Urothelium cell line (cell line): ENCODE data around the gene TELO2.

Experiments used
- DNase-seq: peaks from one replicate; pipeline ENCODE4 v3.0.0; 2011; ENCODE audit warnings: low spot score, mixed read lengths
- FAIRE-seq: peaks from 2 replicates; lab custom pipeline; 2011; peaks lifted over from hg19 to GRCh38; lab: Jason Lieb, UNC

TELO2 gene

DNA sequence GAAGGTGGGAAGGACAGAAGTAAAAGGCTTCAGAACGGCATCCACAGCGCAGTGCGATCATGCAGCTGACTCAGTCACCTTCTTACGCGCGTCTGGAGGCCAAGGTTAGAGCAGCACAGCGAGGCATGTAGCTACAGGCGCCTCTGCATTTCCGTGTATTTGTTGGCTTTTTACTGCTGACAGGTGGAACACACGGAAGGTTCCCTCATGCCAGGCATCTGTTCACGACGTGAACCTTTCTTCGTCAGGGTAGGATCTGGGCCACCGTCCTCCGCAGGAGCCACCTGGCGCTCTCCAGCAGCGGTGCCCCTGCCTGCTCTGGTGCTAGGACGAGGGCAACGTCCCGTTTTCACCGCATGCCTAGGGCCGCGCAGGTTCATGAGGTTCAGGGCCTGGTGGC, 55.6 kb downstream of the TELO2 start:
- DNase-seq (no peak), FAIRE-seq (no peak)

DNA sequence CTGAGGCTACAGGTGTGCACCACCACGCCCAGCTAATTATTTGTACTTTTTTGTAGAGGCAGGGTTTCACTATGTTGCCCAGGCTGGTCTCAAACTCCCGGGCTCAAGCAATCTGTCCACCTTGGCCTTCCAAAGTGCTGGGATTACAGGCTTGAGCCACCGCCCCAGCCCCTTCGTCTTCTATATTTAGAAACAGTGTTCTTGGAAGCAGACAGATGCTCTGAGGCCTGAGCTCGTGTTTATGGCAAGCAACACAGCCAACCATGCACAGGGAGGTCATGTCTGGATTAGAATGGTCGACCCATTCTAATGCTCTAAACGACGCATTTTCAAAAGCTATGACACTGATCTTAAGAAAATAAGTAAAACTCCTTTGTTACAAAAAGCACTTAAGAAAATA, 56.9 kb downstream of the TELO2 start:
- FAIRE-seq (no peak), DNase-seq (no peak)

DNA sequence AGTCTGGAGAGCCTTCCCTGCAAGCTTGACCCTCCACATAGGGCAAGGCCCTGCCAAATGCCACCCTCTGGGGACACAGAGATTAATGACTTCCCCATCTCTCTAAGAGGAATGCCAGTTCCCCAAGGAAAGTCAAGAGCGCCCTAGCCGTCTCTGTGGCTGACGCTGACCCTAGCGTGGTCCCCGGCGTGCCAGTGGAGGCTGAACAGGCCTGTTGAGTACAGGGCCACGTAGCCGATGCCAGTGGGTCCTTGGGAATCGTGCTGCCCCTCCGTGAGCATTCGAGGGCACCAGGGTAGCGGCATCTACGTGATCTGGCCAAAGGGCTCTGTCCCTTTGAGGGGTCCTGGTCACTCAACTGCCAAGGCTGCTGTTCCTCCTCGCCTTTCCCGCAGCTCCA, 57.5 kb downstream of the TELO2 start:
- peak; percentile 32 for FAIRE-seq
- no peak for DNase-seq

DNA sequence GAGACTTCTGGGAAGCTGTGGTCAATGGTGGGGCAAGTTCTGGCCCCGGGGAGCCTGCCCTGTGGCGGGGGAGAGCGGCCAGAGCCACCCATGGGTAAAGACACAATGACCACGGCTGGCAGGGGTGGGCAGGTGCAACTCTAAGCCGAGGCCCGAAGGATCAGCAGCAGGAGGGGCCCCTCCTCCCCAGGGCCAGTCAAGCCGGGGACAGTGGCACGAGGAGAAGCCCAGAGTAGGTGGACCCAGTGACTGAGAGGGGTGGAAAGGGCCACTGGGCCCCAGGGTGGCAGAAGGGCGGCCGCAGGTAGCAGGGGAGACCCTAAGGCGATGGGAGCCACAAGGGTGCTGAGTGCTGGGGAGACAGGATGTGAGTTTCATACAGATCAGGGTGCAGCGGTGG, 58.0 kb downstream of the TELO2 start:
- FAIRE-seq (no peak), DNase-seq (no peak)

DNA sequence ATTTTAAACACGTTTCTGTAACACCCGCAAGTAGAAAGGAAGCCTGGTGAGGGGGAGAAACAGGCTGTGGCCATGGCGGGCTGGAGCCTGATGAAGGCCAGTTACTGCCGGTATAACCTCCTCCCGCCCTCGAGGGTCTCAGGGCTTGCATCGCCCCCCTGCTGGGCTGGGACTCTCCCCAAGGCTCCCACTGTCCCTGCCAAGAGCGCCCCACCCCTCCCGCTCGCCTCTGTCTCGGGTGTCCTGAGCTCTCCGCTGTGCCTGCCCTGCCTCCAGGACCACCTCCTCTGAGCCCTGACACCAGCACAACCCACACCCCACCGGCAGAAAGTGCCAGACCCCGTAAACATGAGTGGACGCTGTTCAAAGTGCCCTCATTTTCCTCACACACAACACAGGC, 59.0 kb downstream of the TELO2 start:
- FAIRE-seq (no peak), DNase-seq (no peak)

DNA sequence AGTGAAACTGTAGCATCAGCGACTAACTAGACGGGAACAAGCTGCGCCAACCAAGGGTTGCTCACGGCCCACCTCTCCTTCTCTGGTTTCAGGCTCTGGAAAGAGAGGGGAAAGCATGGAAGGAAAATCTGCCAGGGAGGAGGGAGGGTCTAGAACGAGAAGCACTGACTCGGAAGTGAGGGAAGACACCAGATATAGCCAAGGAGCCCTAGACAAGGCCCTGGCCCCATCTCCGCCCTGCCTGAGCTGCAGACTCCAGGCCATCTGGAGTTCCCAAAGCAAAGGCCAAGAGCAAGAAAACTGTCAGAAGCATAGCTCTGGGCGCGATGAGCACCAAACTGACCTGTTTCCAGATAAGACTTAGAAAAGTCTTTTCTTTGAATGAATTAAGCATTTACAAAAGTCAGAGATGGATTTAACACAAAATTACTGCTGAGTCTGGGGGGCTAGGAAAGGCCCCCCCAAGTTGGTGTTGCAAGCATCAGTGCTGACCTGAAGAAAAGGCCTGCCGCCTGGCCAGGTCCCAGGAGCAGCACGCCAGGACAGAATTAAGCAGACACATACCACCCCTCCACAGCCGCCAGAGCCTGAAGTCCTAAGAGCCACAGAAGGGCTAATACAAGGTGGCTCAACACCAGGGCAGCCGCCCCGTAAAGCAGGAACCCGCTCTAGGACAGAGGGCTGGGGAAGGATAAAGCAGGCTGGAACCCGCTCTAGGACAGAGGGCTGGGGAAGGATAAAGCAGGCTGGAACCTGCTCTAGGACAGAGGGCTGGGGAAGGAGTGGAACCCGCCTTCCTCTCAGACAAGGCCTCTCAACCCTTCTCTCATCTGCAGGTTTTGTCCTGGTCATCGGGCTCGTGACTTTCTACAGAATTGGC, 61.0 kb downstream of the TELO2 start:
- no peak for FAIRE-seq
- no peak for DNase-seq

DNA sequence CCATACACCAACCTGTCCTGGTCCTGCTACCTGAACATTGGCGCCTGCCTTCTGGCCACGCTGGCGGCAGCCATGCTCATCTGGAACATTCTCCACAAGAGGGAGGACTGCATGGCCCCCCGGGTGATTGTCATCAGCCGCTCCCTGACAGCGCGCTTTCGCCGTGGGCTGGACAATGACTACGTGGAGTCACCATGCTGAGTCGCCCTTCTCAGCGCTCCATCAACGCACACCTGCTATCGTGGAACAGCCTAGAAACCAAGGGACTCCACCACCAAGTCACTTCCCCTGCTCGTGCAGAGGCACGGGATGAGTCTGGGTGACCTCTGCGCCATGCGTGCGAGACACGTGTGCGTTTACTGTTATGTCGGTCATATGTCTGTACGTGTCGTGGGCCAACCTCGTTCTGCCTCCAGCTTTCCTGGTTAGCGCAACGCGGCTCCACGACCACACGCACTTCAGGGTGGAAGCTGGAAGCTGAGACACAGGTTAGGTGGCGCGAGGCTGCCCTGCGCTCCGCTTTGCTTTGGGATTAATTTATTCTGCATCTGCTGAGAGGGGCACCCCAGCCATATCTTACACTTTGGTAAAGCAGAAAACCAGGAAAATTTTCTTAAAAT, 61.8 kb downstream of the TELO2 start:
- DNase-seq = no peak
- FAIRE-seq = no peak

DNA sequence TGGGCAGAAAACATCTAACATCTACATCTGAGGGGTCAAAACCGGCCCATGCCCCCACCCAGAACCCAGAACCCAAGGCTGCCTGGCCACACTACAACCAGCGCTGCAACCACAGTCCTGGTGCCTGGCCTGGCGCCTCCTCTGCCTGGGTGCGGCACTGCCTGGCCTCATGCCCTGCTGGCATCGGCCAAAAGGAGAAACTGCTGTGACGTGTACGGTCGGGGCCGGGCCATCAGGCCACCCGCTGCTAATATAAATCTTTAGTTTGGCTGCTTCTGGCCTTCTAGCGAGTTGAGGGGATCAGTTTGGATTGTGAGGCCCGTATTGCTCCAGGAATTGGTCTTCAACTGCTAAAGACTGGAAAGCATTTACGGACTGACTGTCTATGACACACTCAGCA, 63.1 kb downstream of the TELO2 start:
- DNase-seq (no peak), FAIRE-seq (no peak)

DNA sequence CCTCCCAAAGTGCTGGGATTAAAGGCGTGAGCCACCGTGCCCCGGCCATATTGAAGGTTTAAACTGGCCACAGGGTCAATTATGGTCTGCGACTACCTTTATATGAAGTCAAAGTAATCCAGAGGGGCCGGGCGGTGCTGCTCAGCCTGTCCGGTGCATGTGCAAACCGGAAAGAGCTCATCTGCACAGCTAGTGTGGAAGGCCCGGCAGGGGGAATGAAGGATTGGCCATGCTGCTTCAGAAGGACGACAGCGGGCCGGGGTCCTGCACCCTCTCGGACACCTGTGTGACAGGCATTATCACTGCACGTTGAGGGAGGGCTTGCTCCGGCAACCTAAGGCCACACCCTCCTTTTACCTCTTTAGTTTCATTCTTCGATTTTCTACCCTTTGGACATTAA, 63.9 kb downstream of the TELO2 start:
- no peak for FAIRE-seq

DNA sequence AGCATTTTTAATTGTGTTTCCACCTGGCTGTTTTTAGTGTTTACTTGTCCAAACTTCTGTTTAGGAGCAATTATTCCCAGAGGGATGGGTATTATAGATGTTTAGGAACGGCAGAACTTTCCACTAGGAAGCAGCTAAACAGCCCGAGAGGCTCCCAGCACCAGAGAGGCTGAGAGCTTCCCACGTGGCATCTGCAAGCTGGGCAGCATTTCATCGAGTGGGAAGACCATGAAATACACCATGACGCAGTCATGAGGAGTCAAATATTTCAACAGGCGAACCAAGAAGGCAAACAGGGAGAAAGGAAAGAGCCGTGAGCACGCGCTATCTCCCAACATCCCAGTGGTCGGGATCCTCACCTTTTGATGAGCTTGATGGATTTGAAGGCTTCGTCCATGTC, 64.4 kb downstream of the TELO2 start:
- DNase-seq (no peak), FAIRE-seq (no peak)

More for the DNA sequence above, 63.9 kb downstream of the TELO2 start:
- DNase-seq = no peak

DNA sequence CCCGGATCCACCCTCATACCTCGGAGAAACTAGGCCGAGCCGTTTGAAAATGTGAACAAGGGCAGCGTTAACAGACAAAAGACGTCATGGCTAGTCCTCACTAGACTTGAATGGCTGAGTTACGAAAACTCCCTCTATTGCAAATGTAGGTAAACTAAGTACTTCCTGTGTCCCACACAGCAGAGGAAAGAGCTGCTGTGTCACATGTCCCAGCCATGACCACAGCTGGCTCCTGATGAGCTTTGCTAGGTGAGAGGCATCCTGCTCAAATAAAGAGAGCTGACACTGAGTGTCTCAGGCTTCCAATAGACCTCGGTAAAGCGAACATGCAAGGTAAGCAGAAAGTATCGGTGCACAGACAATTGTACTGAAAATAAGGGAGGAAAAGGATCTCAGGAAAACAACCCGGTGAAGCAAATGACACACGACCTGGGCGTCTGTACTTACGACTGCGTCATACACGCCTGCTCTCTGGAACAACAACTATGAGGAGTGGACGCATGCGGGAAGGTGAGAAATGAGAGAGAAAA, 66.4 kb downstream of the TELO2 start:
- DNase-seq (no peak), FAIRE-seq (no peak)
